LNCaP clone FGC (cell line): ENCODE results near the gene RAB40C.

Experiments used
- DNase-seq: peaks from one replicate; pipeline ENCODE4 v3.0.0-alpha.2; 2011; ENCODE audit warnings: low read depth
- H3K4me3 ChIP-seq: 2 replicates; pipeline ENCODE4 v1.5.1; 2011; ENCODE audit warnings: mild to moderate bottlenecking, low read depth, low read length, control low read depth
- CTCF ChIP-seq: IDR thresholded peaks from 2 replicates; pipeline ENCODE4 v1.5.1; 2012; ENCODE audit warnings: mild to moderate bottlenecking; ENCODE audit not compliant: control insufficient read depth, insufficient read depth; ENCODE audit errors: extremely low read depth

Gene RAB40C

GRCh38 chr16:588639-588888, 1.3 kb upstream of the RAB40C start:
- TF ChIP-seq CTCF: no peak
- peak overlapping the region; percentile 89 for H3K4me3 ChIP-seq
- DNase-seq: no peak

GRCh38 chr16:588889-589657, 793 bp upstream of the RAB40C start:
- peak; percentile 82 for DNase-seq
- TF ChIP-seq CTCF: no peak
- peak overlapping the region; percentile 89 for H3K4me3 ChIP-seq

- no peak for TF ChIP-seq CTCF
- no peak for DNase-seq
- peak overlapping the region; percentile 64 for H3K4me3 ChIP-seq
Observed at GRCh38 chr16:590188-590814, 435 bp downstream of the RAB40C start.

GRCh38 chr16:590815-591200, 942 bp downstream of the RAB40C start:
- DNase-seq: no peak
- no peak for TF ChIP-seq CTCF
- H3K4me3 ChIP-seq: peak overlapping the region; percentile 64

GRCh38 chr16:591231-591630, 1.4 kb downstream of the RAB40C start:
- DNase-seq: no peak
- no peak for TF ChIP-seq CTCF
- H3K4me3 ChIP-seq: peak overlapping the region; percentile 64

- no peak for DNase-seq
- peak overlapping the region; percentile 41 for H3K4me3 ChIP-seq
- no peak for TF ChIP-seq CTCF
Observed at GRCh38 chr16:591892-592517, 2.1 kb downstream of the RAB40C start.
